Ishikawa (cell line): ENCODE results near the gene TNFAIP2.

ENCODE experiments used
- CEBPB ChIP-seq: IDR thresholded peaks from 2 replicates; pipeline ENCODE4 v1.6.1; 2012
- CREB1 ChIP-seq: IDR thresholded peaks from 2 replicates; pipeline ENCODE4 v1.6.1; 2012; ENCODE audit warnings: low read depth
- EGR1 ChIP-seq: IDR thresholded peaks from 2 replicates; pipeline ENCODE4 v1.6.1; 2012
- EP300 ChIP-seq: IDR thresholded peaks from 2 replicates; pipeline ENCODE4 v1.6.1; 2012; ENCODE audit warnings: borderline replicate concordance
- FOXM1 ChIP-seq: IDR thresholded peaks from 2 replicates; pipeline ENCODE4 v1.6.1; 2012; ENCODE audit warnings: low read depth, borderline replicate concordance
- NFIC ChIP-seq: IDR thresholded peaks from 2 replicates; pipeline ENCODE4 v1.6.1; 2012
- RAD21 ChIP-seq: IDR thresholded peaks from 2 replicates; pipeline ENCODE4 v1.6.1; 2012; ENCODE audit warnings: low read depth
- TAF1 ChIP-seq: IDR thresholded peaks from 2 replicates; pipeline ENCODE4 v1.6.1; 2012; ENCODE audit warnings: low read depth, mild to moderate bottlenecking
- TCF12 ChIP-seq: IDR thresholded peaks from 2 replicates; pipeline ENCODE4 v1.6.1; 2012; ENCODE audit warnings: low read depth
- TEAD4 ChIP-seq: IDR thresholded peaks from 2 replicates; pipeline ENCODE4 v1.6.1; 2012
- YY1 ChIP-seq: IDR thresholded peaks from 2 replicates; pipeline ENCODE4 v1.6.1; 2012; ENCODE audit warnings: low read depth
- ZBTB7A ChIP-seq: IDR thresholded peaks from 2 replicates; pipeline ENCODE4 v1.6.1; 2012; ENCODE audit warnings: low read depth
- TF ChIP-seq, protein P1 (sequence below): IDR thresholded peaks from 2 replicates; pipeline ENCODE4 v1.6.1; 2012
- TF ChIP-seq, protein P2 (sequence below): IDR thresholded peaks from 2 replicates; pipeline ENCODE4 v1.6.1; 2012; ENCODE audit warnings: low read depth, mild to moderate bottlenecking
- TF ChIP-seq, protein P3 (sequence below): IDR thresholded peaks from 2 replicates; pipeline ENCODE4 v1.6.1; 2012

TNFAIP2 gene

DNA sequence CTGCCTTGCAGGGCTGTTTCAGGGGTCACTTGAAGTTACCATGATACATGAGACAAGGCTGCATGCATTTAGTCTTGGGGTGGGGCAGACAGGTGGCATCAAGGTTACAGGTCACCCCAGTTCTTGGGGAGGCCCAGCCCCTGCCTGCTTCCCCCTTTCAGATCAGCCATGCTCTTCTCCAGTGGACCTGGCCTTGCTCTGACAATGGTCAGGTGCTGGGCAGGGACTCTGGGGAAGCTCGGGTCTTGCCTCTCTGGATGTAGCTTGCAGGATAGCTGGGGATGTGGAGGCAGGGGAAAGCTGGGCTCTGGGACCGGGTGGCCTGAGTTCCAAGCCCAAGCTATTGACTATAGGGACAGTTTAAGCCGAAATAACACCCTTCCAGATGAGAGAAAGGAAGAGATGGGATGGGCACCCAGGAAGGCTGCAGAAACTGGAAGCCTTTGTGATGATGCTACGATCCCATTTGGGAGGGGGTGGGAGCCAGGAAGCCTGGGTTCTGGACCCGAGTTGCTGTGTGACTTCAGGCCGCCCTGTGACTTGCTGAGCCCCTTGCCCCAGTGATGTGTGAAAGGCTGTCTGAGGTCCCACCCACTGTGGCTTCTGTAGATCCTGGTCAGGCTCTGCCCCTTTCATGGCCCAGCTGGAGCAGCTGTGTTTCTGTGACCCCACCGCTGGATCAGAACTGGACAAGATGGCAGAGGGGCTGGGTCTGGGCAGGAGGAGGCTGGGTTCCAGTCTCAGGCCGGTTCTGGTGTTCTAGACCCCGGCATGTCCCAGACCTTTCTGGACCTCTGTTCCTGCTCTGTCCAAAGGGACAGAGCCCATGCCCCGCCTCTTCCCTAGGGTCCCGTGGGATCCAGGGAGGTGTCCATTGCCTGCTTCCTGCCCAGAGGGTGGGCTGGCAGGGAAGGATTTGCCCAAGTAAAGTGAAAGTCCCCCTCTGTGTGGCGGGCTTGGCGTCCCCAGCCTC, 2.1 kb downstream of the TNFAIP2 start:
- TF ChIP-seq EGR1 (no peak), RAD21 (no peak), TAF1 (no peak), CEBPB (no peak), FOXM1 (no peak), YY1 (no peak), ZBTB7A (no peak)

DNA sequence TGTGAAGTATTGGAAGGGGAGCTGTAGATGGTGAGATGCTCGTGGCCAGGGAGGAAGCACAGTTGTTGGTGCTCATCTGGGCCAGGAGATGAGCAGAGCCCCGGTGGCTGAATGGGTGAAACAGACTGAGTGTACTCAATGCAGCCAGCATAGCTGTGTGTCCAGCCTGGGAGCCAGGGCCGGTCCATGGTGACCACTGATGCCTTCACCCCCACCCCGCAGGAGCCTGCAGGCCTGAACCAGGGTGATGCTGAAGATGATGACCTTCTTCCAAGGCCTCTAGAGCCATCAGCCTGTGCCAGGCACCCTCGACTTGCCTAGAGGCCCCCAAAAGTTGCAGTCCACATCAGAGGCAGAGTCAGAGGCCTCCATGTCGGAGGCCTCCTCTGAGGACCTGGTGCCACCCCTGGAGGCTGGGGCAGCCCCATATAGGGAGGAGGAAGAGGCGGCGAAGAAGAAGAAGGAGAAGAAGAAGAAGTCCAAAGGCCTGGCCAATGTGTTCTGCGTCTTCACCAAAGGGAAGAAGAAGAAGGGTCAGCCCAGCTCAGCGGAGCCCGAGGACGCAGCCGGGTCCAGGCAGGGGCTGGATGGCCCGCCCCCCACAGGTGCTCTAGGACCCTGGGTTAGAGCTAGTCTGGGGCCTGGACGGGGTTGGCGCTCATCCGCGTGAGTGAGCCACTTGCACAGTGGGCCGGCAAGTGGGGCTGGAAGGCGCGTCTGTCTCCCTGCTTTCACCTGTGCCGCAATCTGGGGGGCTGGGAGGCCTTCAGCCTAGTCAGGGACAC, 3.0 kb downstream of the TNFAIP2 start:
- no peak for TF ChIP-seq FOXM1
- TF ChIP-seq EP300: no peak
- TF ChIP-seq YY1: no peak

DNA sequence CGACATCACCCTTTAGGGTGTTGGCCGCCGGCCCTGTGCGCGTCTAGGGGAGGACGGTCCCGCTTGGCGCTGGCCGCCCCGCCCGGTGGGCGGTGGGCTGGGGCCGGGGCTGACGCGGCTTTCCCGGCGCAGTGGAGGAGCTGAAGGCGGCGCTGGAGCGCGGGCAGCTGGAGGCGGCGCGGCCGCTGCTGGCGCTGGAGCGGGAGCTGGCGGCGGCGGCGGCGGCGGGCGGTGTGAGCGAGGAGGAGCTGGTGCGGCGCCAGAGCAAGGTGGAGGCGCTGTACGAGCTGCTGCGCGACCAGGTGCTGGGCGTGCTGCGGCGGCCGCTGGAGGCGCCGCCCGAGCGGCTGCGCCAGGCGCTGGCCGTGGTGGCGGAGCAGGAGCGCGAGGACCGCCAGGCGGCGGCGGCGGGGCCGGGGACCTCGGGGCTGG, 3.6 kb downstream of the TNFAIP2 start:
- TF ChIP-seq NFIC (no peak), YY1 (no peak)

DNA sequence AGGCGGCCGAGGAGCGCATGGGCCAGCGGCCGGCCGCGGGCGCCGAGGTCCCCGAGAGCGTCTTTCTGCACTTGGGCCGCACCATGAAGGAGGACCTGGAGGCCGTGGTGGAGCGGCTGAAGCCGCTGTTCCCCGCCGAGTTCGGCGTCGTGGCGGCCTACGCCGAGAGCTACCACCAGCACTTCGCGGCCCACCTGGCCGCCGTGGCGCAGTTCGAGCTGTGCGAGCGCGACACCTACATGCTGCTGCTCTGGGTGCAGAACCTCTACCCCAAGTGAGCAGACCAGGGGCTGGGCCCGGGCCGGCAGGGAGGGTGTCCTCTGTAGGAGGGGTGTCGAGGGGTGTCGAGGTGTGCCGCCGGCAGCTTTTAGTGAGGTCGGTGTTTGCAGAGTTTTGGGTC, 4.1 kb downstream of the TNFAIP2 start:
- no peak for TF ChIP-seq NFIC
- TF ChIP-seq RAD21: no peak
- TF ChIP-seq, protein P1, sequence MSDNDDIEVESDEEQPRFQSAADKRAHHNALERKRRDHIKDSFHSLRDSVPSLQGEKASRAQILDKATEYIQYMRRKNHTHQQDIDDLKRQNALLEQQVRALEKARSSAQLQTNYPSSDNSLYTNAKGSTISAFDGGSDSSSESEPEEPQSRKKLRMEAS: no peak
- no peak for TF ChIP-seq EP300
- TF ChIP-seq, protein P2, sequence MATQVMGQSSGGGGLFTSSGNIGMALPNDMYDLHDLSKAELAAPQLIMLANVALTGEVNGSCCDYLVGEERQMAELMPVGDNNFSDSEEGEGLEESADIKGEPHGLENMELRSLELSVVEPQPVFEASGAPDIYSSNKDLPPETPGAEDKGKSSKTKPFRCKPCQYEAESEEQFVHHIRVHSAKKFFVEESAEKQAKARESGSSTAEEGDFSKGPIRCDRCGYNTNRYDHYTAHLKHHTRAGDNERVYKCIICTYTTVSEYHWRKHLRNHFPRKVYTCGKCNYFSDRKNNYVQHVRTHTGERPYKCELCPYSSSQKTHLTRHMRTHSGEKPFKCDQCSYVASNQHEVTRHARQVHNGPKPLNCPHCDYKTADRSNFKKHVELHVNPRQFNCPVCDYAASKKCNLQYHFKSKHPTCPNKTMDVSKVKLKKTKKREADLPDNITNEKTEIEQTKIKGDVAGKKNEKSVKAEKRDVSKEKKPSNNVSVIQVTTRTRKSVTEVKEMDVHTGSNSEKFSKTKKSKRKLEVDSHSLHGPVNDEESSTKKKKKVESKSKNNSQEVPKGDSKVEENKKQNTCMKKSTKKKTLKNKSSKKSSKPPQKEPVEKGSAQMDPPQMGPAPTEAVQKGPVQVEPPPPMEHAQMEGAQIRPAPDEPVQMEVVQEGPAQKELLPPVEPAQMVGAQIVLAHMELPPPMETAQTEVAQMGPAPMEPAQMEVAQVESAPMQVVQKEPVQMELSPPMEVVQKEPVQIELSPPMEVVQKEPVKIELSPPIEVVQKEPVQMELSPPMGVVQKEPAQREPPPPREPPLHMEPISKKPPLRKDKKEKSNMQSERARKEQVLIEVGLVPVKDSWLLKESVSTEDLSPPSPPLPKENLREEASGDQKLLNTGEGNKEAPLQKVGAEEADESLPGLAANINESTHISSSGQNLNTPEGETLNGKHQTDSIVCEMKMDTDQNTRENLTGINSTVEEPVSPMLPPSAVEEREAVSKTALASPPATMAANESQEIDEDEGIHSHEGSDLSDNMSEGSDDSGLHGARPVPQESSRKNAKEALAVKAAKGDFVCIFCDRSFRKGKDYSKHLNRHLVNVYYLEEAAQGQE: no peak
- no peak for TF ChIP-seq CEBPB
- no peak for TF ChIP-seq EGR1
- no peak for TF ChIP-seq TEAD4
- no peak for TF ChIP-seq FOXM1
- TF ChIP-seq TCF12: no peak
- TF ChIP-seq TAF1: no peak
- no peak for TF ChIP-seq YY1
- no peak for TF ChIP-seq CREB1
- TF ChIP-seq ZBTB7A: no peak
- TF ChIP-seq, protein P3, sequence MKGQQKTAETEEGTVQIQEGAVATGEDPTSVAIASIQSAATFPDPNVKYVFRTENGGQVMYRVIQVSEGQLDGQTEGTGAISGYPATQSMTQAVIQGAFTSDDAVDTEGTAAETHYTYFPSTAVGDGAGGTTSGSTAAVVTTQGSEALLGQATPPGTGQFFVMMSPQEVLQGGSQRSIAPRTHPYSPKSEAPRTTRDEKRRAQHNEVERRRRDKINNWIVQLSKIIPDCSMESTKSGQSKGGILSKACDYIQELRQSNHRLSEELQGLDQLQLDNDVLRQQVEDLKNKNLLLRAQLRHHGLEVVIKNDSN: no peak

DNA sequence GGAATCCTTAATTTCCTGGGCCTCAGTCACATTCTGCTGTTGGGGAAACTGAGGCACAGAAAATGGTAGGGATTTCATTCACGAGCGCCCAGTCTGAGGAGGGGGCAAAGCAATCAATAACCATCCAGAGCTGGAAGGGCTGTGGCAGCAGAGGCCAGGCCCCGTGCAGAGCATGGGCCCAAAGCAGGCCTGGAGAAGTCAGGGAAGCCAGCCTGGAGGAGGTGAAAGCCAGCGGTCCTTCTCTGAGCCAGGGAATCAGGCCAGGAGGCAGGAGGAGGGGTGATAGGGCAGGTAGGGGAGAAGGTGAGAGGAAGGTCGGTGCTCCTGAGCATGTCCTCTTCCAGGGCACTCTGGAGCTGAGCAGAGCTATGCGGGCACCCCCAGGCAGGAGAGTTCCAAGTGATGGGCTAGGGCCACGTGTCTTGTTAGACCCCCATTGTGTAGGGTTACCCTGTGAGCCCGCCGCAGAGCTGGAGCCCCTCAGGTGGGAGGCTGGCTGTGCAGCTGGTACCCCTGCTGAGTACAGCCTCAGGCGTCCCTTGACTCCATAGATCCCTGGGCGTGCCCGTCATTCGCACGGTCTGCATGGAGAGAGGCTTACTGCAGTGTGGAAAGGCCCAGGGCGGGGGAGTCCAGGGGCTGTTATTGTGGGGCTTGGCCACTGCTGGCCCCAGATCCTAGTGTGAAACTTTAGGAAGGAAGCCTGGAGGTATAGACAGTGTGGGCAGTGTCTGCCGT, 4.8 kb downstream of the TNFAIP2 start:
- TF ChIP-seq ZBTB7A: no peak
- no peak for TF ChIP-seq TEAD4
- TF ChIP-seq TCF12: no peak
- TF ChIP-seq CEBPB: no peak
- no peak for TF ChIP-seq NFIC
- TF ChIP-seq, protein P1: no peak
- TF ChIP-seq, protein P3: no peak
- no peak for TF ChIP-seq YY1
- no peak for TF ChIP-seq CREB1
- TF ChIP-seq, protein P2: no peak
- TF ChIP-seq TAF1: no peak
- no peak for TF ChIP-seq FOXM1
- TF ChIP-seq EP300: no peak
- TF ChIP-seq RAD21: no peak
- no peak for TF ChIP-seq EGR1
